Astrocyte of the hippocampus (primary cell): ENCODE measurements around the gene CLUH.
A peak's percentile ranks its signal among the peaks of the same experiment; 100 is the strongest.
"Not testable (repeated sequence)": the region's sequence is repeated elsewhere in the genome, so short reads cannot be mapped to it uniquely, and the experiment has no call there.

Experiments used
- DNase-seq: peaks from one replicate; pipeline ENCODE4 v3.0.0; 2011; ENCODE audit warnings: low read depth, low spot score

Gene CLUH

GRCh38 chr17:2688351-2689342 is 22.9 kb downstream of the CLUH start:
- no peak for DNase-seq

- DNase-seq = no peak
These were observed 24.5 kb downstream of the CLUH start for GRCh38 chr17:2687074-2687418.

- DNase-seq = no peak
These were observed 25.9 kb downstream of the CLUH start for GRCh38 chr17:2685696-2686095.

DNA sequence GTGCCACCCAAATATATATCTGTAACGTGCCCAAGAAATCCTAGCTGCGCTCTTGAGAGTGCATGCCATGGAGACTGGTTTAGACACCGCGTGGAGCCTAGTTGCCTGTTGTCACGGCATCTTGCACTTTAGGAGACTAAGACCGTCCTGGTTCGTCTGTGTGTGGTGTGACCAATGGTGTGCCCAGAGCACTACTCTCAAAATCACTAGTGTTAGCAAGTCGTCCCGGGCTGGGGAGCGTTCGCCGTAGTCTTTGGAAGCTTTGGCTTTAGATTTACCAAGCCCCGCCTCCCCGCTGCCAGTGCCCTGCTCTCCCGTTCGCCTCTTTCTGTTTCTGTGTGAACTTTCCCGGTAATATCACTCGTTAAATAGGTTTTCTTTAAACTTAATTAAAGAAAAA is 27.0 kb downstream of the CLUH start:
- no peak for DNase-seq

DNA sequence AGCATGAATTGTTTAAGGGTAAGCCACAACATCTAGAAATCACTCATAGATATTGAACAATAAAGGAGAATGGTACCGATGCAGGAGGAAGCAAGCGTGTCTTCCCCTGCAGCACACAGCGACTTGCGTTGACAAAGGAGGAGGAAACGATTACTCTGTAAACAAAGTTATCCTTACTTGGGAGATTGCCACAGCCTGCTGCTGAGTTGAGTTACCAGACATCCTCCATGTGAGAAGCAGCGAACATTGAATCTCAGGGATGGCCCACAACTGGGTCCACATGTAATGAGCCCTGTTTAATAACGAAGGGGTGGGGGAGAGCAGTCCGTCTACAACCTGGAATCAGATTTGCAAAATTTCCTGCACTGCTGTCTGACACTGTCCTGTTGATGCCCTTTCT is 27.7 kb downstream of the CLUH start:
- DNase-seq = no peak

- no peak for DNase-seq
These were observed 29.2 kb downstream of the CLUH start for GRCh38 chr17:2682176-2682938.

DNA sequence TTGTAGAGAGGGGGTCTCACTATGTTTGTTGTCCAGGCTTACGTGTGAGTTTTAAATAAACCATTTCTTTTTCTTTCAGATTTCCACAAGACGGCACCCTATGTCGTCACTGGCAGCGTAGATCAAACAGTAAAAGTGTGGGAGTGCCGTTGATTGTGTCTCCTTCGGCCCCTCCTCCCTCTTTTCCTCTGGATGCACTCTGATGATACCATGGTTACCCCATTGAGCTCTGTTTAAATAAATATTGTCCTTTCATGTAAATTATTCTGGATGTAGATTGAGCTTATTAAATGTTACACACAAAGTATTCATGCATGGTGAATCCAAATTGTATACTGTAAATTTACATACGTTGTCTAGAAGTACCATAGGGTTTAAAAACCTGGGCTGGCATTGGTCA is 29.9 kb downstream of the CLUH start:
- DNase-seq = no peak

- no peak for DNase-seq
These were observed 30.6 kb downstream of the CLUH start for GRCh38 chr17:2680961-2681360.

GRCh38 chr17:2679247-2679646 is 32.3 kb downstream of the CLUH start:
- DNase-seq = not testable (repeated sequence)

DNA sequence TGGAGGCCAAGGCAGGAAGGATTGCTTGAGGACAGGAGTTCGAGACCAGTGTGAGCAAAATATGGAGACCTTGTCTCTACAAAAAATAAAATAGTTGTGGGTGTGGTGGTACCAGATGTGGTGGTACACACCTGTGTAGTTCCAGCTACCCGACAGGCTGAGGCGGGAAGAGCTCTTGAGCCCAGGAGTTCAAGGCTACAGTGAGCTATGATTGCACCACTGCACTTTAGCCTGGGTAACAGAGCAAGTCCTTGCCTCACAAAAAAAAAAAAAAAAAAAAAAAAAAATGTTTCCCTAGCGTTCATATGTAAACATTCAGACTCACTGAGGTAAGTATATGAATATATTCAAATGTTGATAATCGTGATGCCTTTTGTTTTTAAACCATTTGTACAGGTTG is 39.5 kb downstream of the CLUH start:
- no peak for DNase-seq

- DNase-seq = not testable (repeated sequence)
These were observed 51.2 kb downstream of the CLUH start for GRCh38 chr17:2660410-2660809.

GRCh38 chr17:2659337-2659736 is 52.2 kb downstream of the CLUH start:
- peak; percentile 25 for DNase-seq

- no peak for DNase-seq
These were observed 55.3 kb downstream of the CLUH start for GRCh38 chr17:2656283-2656682.

GRCh38 chr17:2655546-2655945 is 56.0 kb downstream of the CLUH start:
- DNase-seq = no peak

- not testable (repeated sequence) for DNase-seq
These were observed 58.7 kb downstream of the CLUH start for GRCh38 chr17:2652911-2653310.

DNA sequence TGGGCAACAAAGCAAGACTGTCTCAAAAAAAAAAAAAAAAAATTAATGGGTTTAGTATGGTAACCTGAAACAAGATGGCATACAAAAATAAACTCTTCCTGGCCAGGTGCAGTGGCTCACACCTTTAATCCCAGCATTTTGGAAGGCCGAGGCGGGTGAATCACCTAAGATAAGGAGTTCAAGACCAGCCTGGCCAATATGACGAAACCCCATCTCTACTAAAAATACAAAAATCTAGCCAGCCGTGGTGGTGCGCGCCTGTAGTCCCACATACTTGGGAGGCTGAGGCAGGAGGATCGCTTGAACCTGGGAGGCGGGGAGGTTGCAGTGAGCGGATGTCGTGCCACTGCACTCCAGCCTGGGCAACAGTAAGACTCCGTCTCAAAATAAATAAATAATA is 62.4 kb downstream of the CLUH start:
- no peak for DNase-seq

GRCh38 chr17:2647957-2648356 is 63.6 kb downstream of the CLUH start:
- no peak for DNase-seq

- DNase-seq = no peak
These were observed 66.6 kb downstream of the CLUH start for GRCh38 chr17:2644971-2645370.
